ENCODE data around the gene DHCR7. TPM values are rescaled to one million over a fixed set of nuclear protein-coding genes. Genes with fewer than 3 reads are reported as not detected.

The DHCR7 gene
- total RNA-seq, 1 donor from 2014 or later = 35.5 TPM

- Mint-ChIP-seq H3K9me3 (peaks cover 5% of the 10 kb centered on the region), H3K4me1 (no peaks in the 10 kb centered on the region), H3K4me3 (no peak overlapping the region), H3K27ac (no peak overlapping the region), H3K27me3 (no peaks in the 10 kb centered on the region), H3K36me3 (ENCODE audit: low read depth) (no peaks in the 10 kb centered on the region)
- POLR2A ChIA-PET = no interaction called here
- no peak for DNase-seq
- ATAC-seq (ENCODE audit: low read depth) = no peak
- CTCF ChIA-PET = no interaction called here
- intact Hi-C loops (cut with micrococcal nuclease) = no loop called here
- TF ChIP-seq, protein P1, sequence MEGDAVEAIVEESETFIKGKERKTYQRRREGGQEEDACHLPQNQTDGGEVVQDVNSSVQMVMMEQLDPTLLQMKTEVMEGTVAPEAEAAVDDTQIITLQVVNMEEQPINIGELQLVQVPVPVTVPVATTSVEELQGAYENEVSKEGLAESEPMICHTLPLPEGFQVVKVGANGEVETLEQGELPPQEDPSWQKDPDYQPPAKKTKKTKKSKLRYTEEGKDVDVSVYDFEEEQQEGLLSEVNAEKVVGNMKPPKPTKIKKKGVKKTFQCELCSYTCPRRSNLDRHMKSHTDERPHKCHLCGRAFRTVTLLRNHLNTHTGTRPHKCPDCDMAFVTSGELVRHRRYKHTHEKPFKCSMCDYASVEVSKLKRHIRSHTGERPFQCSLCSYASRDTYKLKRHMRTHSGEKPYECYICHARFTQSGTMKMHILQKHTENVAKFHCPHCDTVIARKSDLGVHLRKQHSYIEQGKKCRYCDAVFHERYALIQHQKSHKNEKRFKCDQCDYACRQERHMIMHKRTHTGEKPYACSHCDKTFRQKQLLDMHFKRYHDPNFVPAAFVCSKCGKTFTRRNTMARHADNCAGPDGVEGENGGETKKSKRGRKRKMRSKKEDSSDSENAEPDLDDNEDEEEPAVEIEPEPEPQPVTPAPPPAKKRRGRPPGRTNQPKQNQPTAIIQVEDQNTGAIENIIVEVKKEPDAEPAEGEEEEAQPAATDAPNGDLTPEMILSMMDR (IDR thresholded peaks at IDR 0.05) = no peak
These were observed 39.4 kb downstream of the DHCR7 start for GRCh38 chr11:71408826-71409225.

- ATAC-seq (ENCODE audit: low read depth) = no peak
These were observed 40.8 kb downstream of the DHCR7 start for GRCh38 chr11:71407356-71407755.

DNA sequence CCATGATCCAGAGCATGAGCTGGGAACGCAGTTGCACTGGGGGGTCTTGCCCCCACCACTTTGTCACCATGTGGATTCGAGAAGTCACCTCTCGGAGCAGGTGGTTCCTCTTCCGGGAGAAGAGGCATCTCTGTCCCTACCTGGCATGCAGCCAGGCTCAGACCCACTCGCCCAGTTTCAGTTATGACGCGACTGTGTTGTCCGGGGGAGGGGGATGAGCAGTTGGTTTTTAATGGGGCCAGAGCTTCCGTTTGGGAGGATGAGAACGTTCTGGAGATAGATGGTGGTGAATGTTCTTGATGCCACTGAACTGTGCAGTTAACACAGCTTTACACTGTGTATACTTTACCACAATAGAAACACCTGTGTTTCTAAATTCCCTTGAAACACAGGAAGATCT lies 41.5 kb downstream of the DHCR7 start:
- no peaks in the 10 kb centered on the region for H3K36me3 Mint-ChIP-seq (ENCODE audit: low read depth)
- no peaks in the 10 kb centered on the region for H3K4me1 Mint-ChIP-seq
- peaks cover 8% of the 10 kb centered on the region for H3K9me3 Mint-ChIP-seq
- H3K27me3 Mint-ChIP-seq = no peaks in the 10 kb centered on the region
- intact Hi-C loops (cut with micrococcal nuclease) = no loop called here
- no peak overlapping the region for H3K27ac Mint-ChIP-seq
- POLR2A ChIA-PET = no interaction called here
- TF ChIP-seq, protein P1 (IDR thresholded peaks at IDR 0.05) = no peak
- CTCF ChIA-PET = no interaction called here
- H3K4me3 Mint-ChIP-seq = no peak overlapping the region
- ATAC-seq (ENCODE audit: low read depth) (no peak), DNase-seq (no peak)

More at GRCh38 chr11:71407356-71407755, 40.8 kb downstream of the DHCR7 start:
- ChIA-PET POLR2A (no interaction called here), CTCF (no interaction called here)
- no peak for DNase-seq
- Mint-ChIP-seq H3K27me3 (no peaks in the 10 kb centered on the region), H3K36me3 (ENCODE audit: low read depth) (no peaks in the 10 kb centered on the region), H3K4me3 (no peak overlapping the region), H3K9me3 (peaks cover 6% of the 10 kb centered on the region), H3K27ac (no peak overlapping the region), H3K4me1 (no peaks in the 10 kb centered on the region)
- intact Hi-C loops (cut with micrococcal nuclease) = no loop called here
- TF ChIP-seq, protein P1 (IDR thresholded peaks at IDR 0.05) = no peak

GRCh38 chr11:71404209-71404608 lies 44.0 kb downstream of the DHCR7 start:
- TF ChIP-seq, protein P1 (IDR thresholded peaks at IDR 0.05) = no peak
- ATAC-seq (ENCODE audit: low read depth) = no peak
- H3K9me3 Mint-ChIP-seq = peaks cover 3% of the 10 kb centered on the region
- intact Hi-C loops (cut with micrococcal nuclease) = no loop called here
- ChIA-PET CTCF (no interaction called here), POLR2A (no interaction called here)
- H3K4me1 Mint-ChIP-seq = no peaks in the 10 kb centered on the region
- no peak overlapping the region for H3K27ac Mint-ChIP-seq
- no peak for DNase-seq
- H3K4me3 Mint-ChIP-seq = no peak overlapping the region
- H3K36me3 Mint-ChIP-seq (ENCODE audit: low read depth) = no peaks in the 10 kb centered on the region
- no peaks in the 10 kb centered on the region for H3K27me3 Mint-ChIP-seq

- no peak overlapping the region for H3K4me3 Mint-ChIP-seq
- peaks cover 3% of the 10 kb centered on the region for H3K9me3 Mint-ChIP-seq
- TF ChIP-seq, protein P1 (IDR thresholded peaks at IDR 0.05) = no peak
- H3K4me1 Mint-ChIP-seq = no peaks in the 10 kb centered on the region
- DNase-seq = no peak
- POLR2A ChIA-PET = no interaction called here
- no peak for ATAC-seq (ENCODE audit: low read depth)
- no peaks in the 10 kb centered on the region for H3K36me3 Mint-ChIP-seq (ENCODE audit: low read depth)
- CTCF ChIA-PET = no interaction called here
- no peaks in the 10 kb centered on the region for H3K27me3 Mint-ChIP-seq
- intact Hi-C loops (cut with micrococcal nuclease) = no loop called here
- no peak overlapping the region for H3K27ac Mint-ChIP-seq
These were observed 45.3 kb downstream of the DHCR7 start for GRCh38 chr11:71402878-71403277.
